Measurements from ENCODE around the gene C2CD5. TPM values are rescaled to one million over a fixed set of nuclear protein-coding genes. Genes with fewer than 3 reads are reported as not detected.

Gene C2CD5
- total RNA-seq, 1 experiment from 2014 or later: 35.4 TPM

DNA sequence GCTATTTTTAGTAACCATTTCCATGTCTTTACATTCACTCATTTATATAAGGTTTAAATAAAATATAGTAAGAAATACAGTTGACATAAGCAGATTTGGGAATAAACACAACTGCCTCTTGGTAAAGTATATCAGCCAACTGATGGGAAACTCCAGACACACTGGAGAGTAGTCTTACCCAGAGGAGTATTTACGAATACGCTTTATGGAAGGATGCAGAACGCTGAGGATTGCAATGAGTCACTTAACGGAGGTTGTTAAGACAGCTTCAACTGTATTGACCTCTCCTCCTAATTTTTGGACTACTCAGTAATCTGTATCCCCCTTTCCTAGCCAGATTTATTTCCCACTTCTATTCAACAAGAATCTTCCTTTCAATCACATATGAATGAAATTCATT is 6.0 kb downstream of the C2CD5 start:
- H3K27ac Mint-ChIP-seq: no peak overlapping the region; a peak in 1 of 7 replicates
- Histone ChIP-seq H3K14ac (ENCODE audit: insufficient read depth, low read length) (no peak overlapping the region), H3K9ac (ENCODE audit: extremely low read depth, insufficient read length, low read length) (no peak overlapping the region), H4K91ac (ENCODE audit: insufficient read length, low read depth, low read length) (no peak overlapping the region), H3K4me2 (ENCODE audit: insufficient read depth, insufficient read length, low read length) (no peak overlapping the region), H2BK5ac (ENCODE audit: insufficient read length, low read length) (no peak overlapping the region), H3K4me1 (ENCODE audit: insufficient read depth, low read length) (no peaks in the 10 kb centered on the region; the same call in 1 of the 2 replicates), H2AK5ac (ENCODE audit: insufficient read length, low read length) (no peak overlapping the region), H3T11ph (ENCODE audit: low read length) (no peak overlapping the region), H2BK120ac (ENCODE audit: low read depth, low read length, poor library complexity, severe bottlenecking) (no peak overlapping the region), H4K8ac (replicated peaks; ENCODE audit: insufficient read length, low read depth, low read length) (no peak overlapping the region), H3K56ac (ENCODE audit: insufficient read length, low read depth, low read length) (no peak overlapping the region), H3K9me3 (ENCODE audit: control insufficient read depth, low read depth, low read length) (no peaks in the 10 kb centered on the region), H3K23ac (ENCODE audit: insufficient read length, low read depth, low read length) (no peak overlapping the region), H3K79me2 (ENCODE audit: insufficient read depth, low read length) (0 out of 2 replicates have a peak, but pooled peaks cover 2% of the 10 kb centered on the region), H2BK20ac (ENCODE audit: low read depth, low read length, poor library complexity, severe bottlenecking) (no peak overlapping the region), H2AFZ (ENCODE audit: low read length) (no peak overlapping the region), H3K23me2 (ENCODE audit: insufficient read length, low read depth, low read length, poor library complexity, severe bottlenecking) (peaks cover under 1% of the 10 kb centered on the region), H3K27ac (ENCODE audit: insufficient read length, low read depth, low read length) (no peak overlapping the region), H2BK15ac (ENCODE audit: low read depth, low read length) (no peak overlapping the region), H2BK12ac (ENCODE audit: insufficient read length, low read depth, low read length) (no peak overlapping the region), H4K20me1 (ENCODE audit: control insufficient read depth, insufficient read depth, insufficient read length) (no peaks in the 10 kb centered on the region), H3K4ac (ENCODE audit: low read depth, low read length) (no peak overlapping the region), H3K79me1 (ENCODE audit: insufficient read depth, low read depth, low read length, poor library complexity, severe bottlenecking) (no peaks in the 10 kb centered on the region), H3K18ac (ENCODE audit: insufficient read length, low read depth, low read length) (no peak overlapping the region), H4K5ac (ENCODE audit: insufficient read length, low read depth, low read length) (no peak overlapping the region), H3K27me3 (ENCODE audit: insufficient read depth, low read length) (no peaks in the 10 kb centered on the region)
- WGBS (ENCODE audit: extremely low coverage, insufficient read length, low lambda C conversion rate): no CpG with 5 or more reads among the region's 4 CpGs
- TF ChIP-seq CTCF (conservative IDR thresholded peaks at IDR 0.05): no peak
- H3K4me1 Mint-ChIP-seq: peaks cover 25 to 26% of the 10 kb centered on the region in 2 experiments
- DNase-seq: no peak
- peaks cover 10 to 21% (median 12%) of the 10 kb centered on the region in 3 experiments; a peak in 6 of 7 replicates for H3K36me3 Mint-ChIP-seq (ENCODE audit: insufficient read depth in 1 of 3, low read depth in 3 of 3)
- no peak overlapping the region for H3K4me3 Mint-ChIP-seq
- H3K27me3 Mint-ChIP-seq (ENCODE audit: low read depth): no peaks in the 10 kb centered on the region
- H3K9me3 Mint-ChIP-seq: no peaks in the 10 kb centered on the region
